Hepatocyte (in vitro differentiated cells): ENCODE measurements around the gene DOCK7. TPM values are rescaled to one million over a fixed set of nuclear protein-coding genes. Genes with fewer than 3 reads are reported as not detected.
A peak's percentile ranks its signal among the peaks of the same experiment; 100 is the strongest.

Source experiments
- DNase-seq: peaks from one replicate; pipeline ENCODE4 v3.0.0-alpha.2; 2016; ENCODE audit warnings: low spot score
- H2AFZ ChIP-seq: fragments of 200-600 bp; sonication (generic); 2 replicates; pipeline ENCODE4 v1.6.0; 2016; ENCODE audit warnings: antibody characterized with exemption, mild to moderate bottlenecking
- H3K27ac ChIP-seq: fragments of 200-600 bp; sonication (generic); 2 replicates; pipeline ENCODE4 v1.5.1; 2016; ENCODE audit warnings: mild to moderate bottlenecking
- H3K27me3 ChIP-seq: fragments of 200-600 bp; sonication (generic); 2 replicates; pipeline ENCODE4 v1.6.1; 2016
- H3K36me3 ChIP-seq: fragments of 200-600 bp; sonication (generic); replicated peaks from 2 replicates; pipeline ENCODE4 v1.5.1; 2016; ENCODE audit warnings: low read depth; ENCODE audit not compliant: insufficient read depth
- H3K4me1 ChIP-seq: fragments of 200-600 bp; sonication (generic); 2 replicates; pipeline ENCODE4 v1.5.1; 2016; ENCODE audit warnings: mild to moderate bottlenecking, moderate library complexity; ENCODE audit not compliant: insufficient read depth
- H3K4me2 ChIP-seq: fragments of 200-600 bp; sonication (generic); 2 replicates; pipeline ENCODE4 v1.6.0; 2016
- H3K4me3 ChIP-seq: fragments of 200-600 bp; sonication (generic); 2 replicates; pipeline ENCODE4 v1.5.1; 2016; ENCODE audit warnings: mild to moderate bottlenecking
- H3K79me2 ChIP-seq: fragments of 200-600 bp; sonication (generic); 2 replicates; pipeline ENCODE4 v1.6.0; 2017; ENCODE audit warnings: mild to moderate bottlenecking
- H3K9me2 ChIP-seq: fragments of 200-600 bp; sonication (generic); replicated peaks from 2 replicates; pipeline ENCODE4 v1.6.0; 2017; ENCODE audit warnings: mild to moderate bottlenecking; ENCODE audit not compliant: insufficient read depth
- H3K9me3 ChIP-seq: fragments of 200-600 bp; sonication (generic); 2 replicates; pipeline ENCODE4 v1.5.1; 2016; ENCODE audit warnings: low read depth, mild to moderate bottlenecking
- H4K20me1 ChIP-seq: fragments of 200-600 bp; sonication (generic); 2 replicates; pipeline ENCODE4 v1.6.0; 2016; ENCODE audit warnings: mild to moderate bottlenecking; ENCODE audit not compliant: insufficient read depth, poor library complexity, severe bottlenecking
- EZH2 ChIP-seq: fragments of 200-600 bp; sonication (generic); IDR thresholded peaks from 2 replicates; pipeline ENCODE4 v1.6.1; 2016; ENCODE audit warnings: antibody characterized with exemption, mild to moderate bottlenecking, borderline replicate concordance
- EZH2phosphoT487 ChIP-seq: fragments of 200-600 bp; sonication (generic); IDR thresholded peaks from one replicate; pipeline ENCODE4 v1.6.1; 2018; ENCODE audit warnings: antibody characterized with exemption, mild to moderate bottlenecking, low read depth, moderate library complexity; ENCODE audit not compliant: unreplicated experiment, severe bottlenecking
- WGBS: methylation state at CpG from one replicate; pipeline ENCODE4 v1.1.6; 2016; ENCODE audit warnings: low lambda C conversion rate; ENCODE audit errors: missing lambda C conversion rate; 5-methylcytosine and 5-hydroxymethylcytosine counted together
- polyA plus RNA-seq: library from polyadenylated mRNA; unstranded; fragments of >200 nt; fragmentation: Nextera tagmentation; extraction: Ambion mirVana; gene quantifications from 2 replicates; pipeline ENCODE4 v1.2.1, GENCODE V29; 2016
- total RNA-seq: library from RNA; depleted of rRNA; stranded (reverse); fragments of >200 nt; gene quantifications from 2 replicates; pipeline ENCODE4 v1.2.3, GENCODE V29; 2014
- TF ChIP-seq, protein P1 (sequence below): fragments of 200-600 bp; sonication (generic); IDR thresholded peaks from 2 replicates; pipeline ENCODE4 v1.5.1; 2016; ENCODE audit warnings: antibody characterized with exemption, mild to moderate bottlenecking; ENCODE audit not compliant: poor library complexity

DOCK7 gene
- total and polyA plus RNA-seq, 2 experiments from 2014 or later: 22.4 to 53.4 TPM

GRCh38 chr1:62423580-62424242 lies 264.5 kb downstream of the DOCK7 start:
- no peaks in the 10 kb centered on the region for H4K20me1 ChIP-seq
- DNase-seq: peak; percentile 45
- no peaks in the 10 kb centered on the region for H3K36me3 ChIP-seq
- H3K4me1 ChIP-seq: no peaks in the 10 kb centered on the region
- H3K9me2 ChIP-seq: no peaks in the 10 kb centered on the region
- H3K27ac ChIP-seq: peak overlapping the region; percentile 42
- H2AFZ ChIP-seq: peak overlapping the region; percentile 29
- no peak overlapping the region for H3K4me3 ChIP-seq
- no peak for TF ChIP-seq EZH2phosphoT487
- TF ChIP-seq EZH2: no peak
- H3K4me2 ChIP-seq: no peak overlapping the region
- WGBS: 85% methylated on average over 14 of the region's 14 CpGs
- H3K9me3 ChIP-seq: no peaks in the 10 kb centered on the region
- no peaks in the 10 kb centered on the region for H3K27me3 ChIP-seq
- H3K79me2 ChIP-seq: no peaks in the 10 kb centered on the region

DNA sequence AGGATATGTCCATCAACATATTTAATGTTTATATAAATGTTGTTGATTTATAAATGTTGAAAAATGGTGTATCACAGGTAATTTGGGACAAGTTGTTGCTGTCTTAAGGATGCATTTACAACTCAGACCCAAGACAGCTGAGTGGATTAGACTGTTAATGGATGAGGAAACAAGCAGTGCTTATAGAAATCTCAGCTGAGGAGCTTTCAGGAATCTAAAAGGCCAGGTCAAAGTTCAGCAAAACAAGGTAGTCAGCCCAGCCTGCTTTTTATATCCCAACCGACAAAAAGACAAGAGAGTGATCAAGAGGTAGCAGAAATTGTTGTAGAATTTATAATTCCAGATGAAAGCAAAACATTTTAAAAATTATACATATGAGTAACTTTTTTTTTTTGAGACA lies 268.0 kb downstream of the DOCK7 start:
- no peaks in the 10 kb centered on the region for H4K20me1 ChIP-seq
- no peak overlapping the region for H3K4me2 ChIP-seq
- H3K4me1 ChIP-seq: no peaks in the 10 kb centered on the region
- H3K27me3 ChIP-seq: no peaks in the 10 kb centered on the region
- H3K9me2 ChIP-seq: no peaks in the 10 kb centered on the region
- 85% methylated on average over 1 of the region's 1 CpG for WGBS
- H3K9me3 ChIP-seq: no peaks in the 10 kb centered on the region
- no peaks in the 10 kb centered on the region for H3K79me2 ChIP-seq
- H3K4me3 ChIP-seq: no peak overlapping the region
- DNase-seq: no peak
- no peak overlapping the region for H2AFZ ChIP-seq
- no peak overlapping the region for H3K27ac ChIP-seq
- no peaks in the 10 kb centered on the region for H3K36me3 ChIP-seq
- TF ChIP-seq EZH2: no peak
- TF ChIP-seq, protein P1, sequence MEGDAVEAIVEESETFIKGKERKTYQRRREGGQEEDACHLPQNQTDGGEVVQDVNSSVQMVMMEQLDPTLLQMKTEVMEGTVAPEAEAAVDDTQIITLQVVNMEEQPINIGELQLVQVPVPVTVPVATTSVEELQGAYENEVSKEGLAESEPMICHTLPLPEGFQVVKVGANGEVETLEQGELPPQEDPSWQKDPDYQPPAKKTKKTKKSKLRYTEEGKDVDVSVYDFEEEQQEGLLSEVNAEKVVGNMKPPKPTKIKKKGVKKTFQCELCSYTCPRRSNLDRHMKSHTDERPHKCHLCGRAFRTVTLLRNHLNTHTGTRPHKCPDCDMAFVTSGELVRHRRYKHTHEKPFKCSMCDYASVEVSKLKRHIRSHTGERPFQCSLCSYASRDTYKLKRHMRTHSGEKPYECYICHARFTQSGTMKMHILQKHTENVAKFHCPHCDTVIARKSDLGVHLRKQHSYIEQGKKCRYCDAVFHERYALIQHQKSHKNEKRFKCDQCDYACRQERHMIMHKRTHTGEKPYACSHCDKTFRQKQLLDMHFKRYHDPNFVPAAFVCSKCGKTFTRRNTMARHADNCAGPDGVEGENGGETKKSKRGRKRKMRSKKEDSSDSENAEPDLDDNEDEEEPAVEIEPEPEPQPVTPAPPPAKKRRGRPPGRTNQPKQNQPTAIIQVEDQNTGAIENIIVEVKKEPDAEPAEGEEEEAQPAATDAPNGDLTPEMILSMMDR: no peak

GRCh38 chr1:62417351-62417999 lies 270.7 kb downstream of the DOCK7 start:
- no peaks in the 10 kb centered on the region for H3K36me3 ChIP-seq
- H3K4me3 ChIP-seq: no peak overlapping the region
- no peaks in the 10 kb centered on the region for H3K79me2 ChIP-seq
- WGBS: 77% methylated on average over 2 of the region's 2 CpGs
- H3K27ac ChIP-seq: no peak overlapping the region
- no peaks in the 10 kb centered on the region for H3K9me3 ChIP-seq
- H3K4me2 ChIP-seq: no peak overlapping the region
- no peak overlapping the region for H2AFZ ChIP-seq
- no peaks in the 10 kb centered on the region for H3K27me3 ChIP-seq
- DNase-seq: no peak
- H3K4me1 ChIP-seq: no peaks in the 10 kb centered on the region
- no peaks in the 10 kb centered on the region for H4K20me1 ChIP-seq
- H3K9me2 ChIP-seq: no peaks in the 10 kb centered on the region
- TF ChIP-seq EZH2phosphoT487: no peak
- TF ChIP-seq EZH2: no peak
- TF ChIP-seq, protein P1: no peak

DNA sequence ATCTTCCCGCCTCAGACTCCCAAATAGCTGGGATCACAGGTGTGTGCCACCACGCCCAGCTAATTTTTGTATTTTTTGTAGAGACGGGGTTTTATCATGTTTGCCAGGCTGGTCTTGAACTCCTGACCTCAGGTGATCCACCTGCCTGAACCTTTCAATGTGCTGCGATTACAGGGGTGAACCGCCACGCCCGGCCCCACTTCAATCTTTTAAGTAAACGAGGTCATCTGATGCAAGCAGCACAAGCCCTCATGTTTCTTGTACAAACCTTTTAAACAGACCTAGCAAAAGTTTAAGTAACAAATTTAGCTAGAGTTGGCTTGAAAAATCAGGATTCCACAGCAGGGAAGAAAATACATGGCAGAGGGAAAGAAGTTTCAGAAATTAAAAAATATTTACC lies 272.5 kb downstream of the DOCK7 start:
- no peak overlapping the region for H3K4me2 ChIP-seq
- no peaks in the 10 kb centered on the region for H3K27me3 ChIP-seq
- no peak overlapping the region for H3K4me3 ChIP-seq
- no peaks in the 10 kb centered on the region for H3K36me3 ChIP-seq
- TF ChIP-seq, protein P1: no peak
- no peak for TF ChIP-seq EZH2
- no peak overlapping the region for H2AFZ ChIP-seq
- H3K27ac ChIP-seq: no peak overlapping the region
- no peaks in the 10 kb centered on the region for H3K79me2 ChIP-seq
- H3K9me2 ChIP-seq: no peaks in the 10 kb centered on the region
- no peak for DNase-seq
- no peaks in the 10 kb centered on the region for H3K4me1 ChIP-seq
- 77% methylated on average over 8 of the region's 8 CpGs for WGBS
- no peaks in the 10 kb centered on the region for H3K9me3 ChIP-seq
- no peaks in the 10 kb centered on the region for H4K20me1 ChIP-seq
